ENCODE measurements around the gene SNX5.

The SNX5 gene

GRCh38 chr20:17917832-17918618, 50.6 kb downstream of the SNX5 start:
- no peak for DNase-seq (ENCODE audit: low read depth in 4 of 4, low spot score in 1 of 4)

- no peak for DNase-seq (ENCODE audit: low read depth in 4 of 4, low spot score in 1 of 4)
Measured at GRCh38 chr20:17916433-17916891, 52.1 kb downstream of the SNX5 start.

GRCh38 chr20:17914957-17915356, 53.6 kb downstream of the SNX5 start:
- DNase-seq (ENCODE audit: low read depth in 4 of 4, low spot score in 1 of 4) = no peak

GRCh38 chr20:17912916-17913315, 55.7 kb downstream of the SNX5 start:
- DNase-seq (ENCODE audit: low read depth in 4 of 4, low spot score in 1 of 4) = no peak

- DNase-seq (ENCODE audit: low read depth in 4 of 4, low spot score in 1 of 4) = no peak
Measured at GRCh38 chr20:17911927-17912326, 56.7 kb downstream of the SNX5 start.

GRCh38 chr20:17910828-17911294, 57.7 kb downstream of the SNX5 start:
- DNase-seq (ENCODE audit: low read depth in 4 of 4, low spot score in 1 of 4) = no peak

GRCh38 chr20:17909869-17910321, 58.7 kb downstream of the SNX5 start:
- DNase-seq (ENCODE audit: low read depth in 4 of 4, low spot score in 1 of 4) = no peak

- DNase-seq (ENCODE audit: low read depth in 4 of 4, low spot score in 1 of 4) = no peak
Measured at GRCh38 chr20:17905544-17905943, 63.0 kb downstream of the SNX5 start.

GRCh38 chr20:17904027-17904426, 64.6 kb downstream of the SNX5 start:
- no peak for DNase-seq (ENCODE audit: low read depth in 4 of 4, low spot score in 1 of 4)

GRCh38 chr20:17902531-17903083, 66.0 kb downstream of the SNX5 start:
- no peak for DNase-seq (ENCODE audit: low read depth in 4 of 4, low spot score in 1 of 4)

GRCh38 chr20:17901971-17902370, 66.6 kb downstream of the SNX5 start:
- no peak for DNase-seq (ENCODE audit: low read depth in 4 of 4, low spot score in 1 of 4)

- DNase-seq (ENCODE audit: low read depth in 4 of 4, low spot score in 1 of 4) = peak; percentile 36 to 47 (median 44)
Measured at GRCh38 chr20:17898548-17898994, 70.0 kb downstream of the SNX5 start.

- no peak for DNase-seq (ENCODE audit: low read depth in 4 of 4, low spot score in 1 of 4)
Measured at GRCh38 chr20:17897566-17898307, 70.9 kb downstream of the SNX5 start.

GRCh38 chr20:17896771-17897369, 71.7 kb downstream of the SNX5 start:
- DNase-seq (ENCODE audit: low read depth in 4 of 4, low spot score in 1 of 4) = no peak

- no peak for DNase-seq (ENCODE audit: low read depth in 4 of 4, low spot score in 1 of 4)
Measured at GRCh38 chr20:17896193-17896723, 72.3 kb downstream of the SNX5 start.

GRCh38 chr20:17895641-17896171, 72.9 kb downstream of the SNX5 start:
- DNase-seq (ENCODE audit: low read depth in 4 of 4, low spot score in 1 of 4) = peak; percentile 21 to 62 (median 31)

GRCh38 chr20:17893445-17893844, 75.1 kb downstream of the SNX5 start:
- no peak for DNase-seq (ENCODE audit: low read depth in 4 of 4, low spot score in 1 of 4)

- DNase-seq (ENCODE audit: low read depth in 4 of 4, low spot score in 1 of 4) = no peak
Measured at GRCh38 chr20:17892189-17892938, 76.2 kb downstream of the SNX5 start.
